Keratinocyte (primary cell): Measurements from ENCODE around the gene CD53.

Experiments
- CTCF ChIP-seq, 3 experiments: IDR thresholded peaks in 1 of 3; conservative IDR thresholded peaks in 1 of 3; optimal IDR thresholded peaks in 1 of 3; 2 replicates in 2 of 3; 3 replicates in 1 of 3; pipeline versions ENCODE3 to v1.5.1; 2011; ENCODE audit warnings: low read length in 3 of 3, mild to moderate bottlenecking in 3 of 3, moderate library complexity in 2 of 3, control low read depth in 1 of 3, inconsistent platforms in 1 of 3; ENCODE audit not compliant: insufficient read depth in 2 of 3; ENCODE audit errors: extremely low read depth in 1 of 3
- EZH2 ChIP-seq: IDR thresholded peaks from one replicate; pipeline ENCODE4 v1.6.1; 2012; ENCODE audit warnings: inconsistent platforms, mild to moderate bottlenecking, low read length, moderate library complexity

- TF ChIP-seq CTCF (optimal IDR thresholded peaks at IDR 0.05 in 1 of 3, IDR thresholded peaks at IDR 0.05 in 1 of 3, conservative IDR thresholded peaks at IDR 0.05 in 1 of 3; ENCODE audit: extremely low read depth in 1 of 3, insufficient read depth in 2 of 3, low read length in 3 of 3) = no peak
- TF ChIP-seq EZH2 = no peak
Measured at GRCh38 chr1:110878993-110879392, 6.0 kb downstream of the CD53 start.
